GM15510 (cell line): ENCODE measurements around the gene C11orf16.

ENCODE experiments used
- POLR2A ChIP-seq: IDR thresholded peaks from 3 replicates; pipeline ENCODE4 v1.6.1; 2011; ENCODE audit warnings: borderline replicate concordance; ENCODE audit not compliant: insufficient read length; ENCODE audit errors: extremely low read depth

C11orf16 gene

GRCh38 chr11:8932564-8933180 is at the start of gene C11orf16:
Gene C11orf16 (minus strand): TSS chr11:8932947. CDS start chr11:8932308, 639 bp downstream.
- TF ChIP-seq POLR2A = no peak

- no peak for TF ChIP-seq POLR2A
Observed at GRCh38 chr11:8980485-8980884, 47.7 kb upstream of the C11orf16 start.

GRCh38 chr11:8973121-8973520 is 40.4 kb upstream of the C11orf16 start:
- TF ChIP-seq POLR2A = no peak

- no peak for TF ChIP-seq POLR2A
Observed at GRCh38 chr11:8971924-8972316, 39.2 kb upstream of the C11orf16 start.

GRCh38 chr11:8971196-8971923 is 38.6 kb upstream of the C11orf16 start:
- TF ChIP-seq POLR2A = no peak

GRCh38 chr11:8967184-8967583 is 34.4 kb upstream of the C11orf16 start:
- no peak for TF ChIP-seq POLR2A

GRCh38 chr11:8964324-8965320 is 31.9 kb upstream of the C11orf16 start, which contains the start of gene TMEM9B:
Gene TMEM9B (minus strand): TSS chr11:8964442. CDS start chr11:8964313, 129 bp downstream.
- TF ChIP-seq POLR2A = peak; percentile 82

- no peak for TF ChIP-seq POLR2A
Observed at GRCh38 chr11:8963569-8964323, 31.0 kb upstream of the C11orf16 start.

GRCh38 chr11:8962841-8963240 is 30.1 kb upstream of the C11orf16 start:
- TF ChIP-seq POLR2A = no peak

- no peak for TF ChIP-seq POLR2A
Observed at GRCh38 chr11:8961401-8961800, 28.7 kb upstream of the C11orf16 start.

GRCh38 chr11:8959546-8960166 is 26.9 kb upstream of the C11orf16 start:
- no peak for TF ChIP-seq POLR2A

GRCh38 chr11:8956860-8957259 is 24.1 kb upstream of the C11orf16 start:
- no peak for TF ChIP-seq POLR2A

- TF ChIP-seq POLR2A = no peak
Observed at GRCh38 chr11:8948886-8949285, 16.1 kb upstream of the C11orf16 start.

- TF ChIP-seq POLR2A = no peak
Observed at GRCh38 chr11:8947230-8947943, 14.6 kb upstream of the C11orf16 start.

- TF ChIP-seq POLR2A = no peak
Observed at GRCh38 chr11:8942518-8943066, 9.8 kb upstream of the C11orf16 start, which contains the start of gene ASCL3. Gene ASCL3 (minus strand): TSS chr11:8943016. CDS start chr11:8938161, 4,855 bp downstream.
